HG02610 (cell line): Measurements from ENCODE around the gene TNFRSF1A.
A peak's percentile ranks its signal among the peaks of the same experiment; 100 is the strongest.

ENCODE experiments used
- ATAC-seq: cut with Tn5 transposase; IDR thresholded peaks from one replicate; pipeline ENCODE4 v1.9.1; 2021; ENCODE audit warnings: mild to moderate bottlenecking, moderate library complexity; ENCODE audit not compliant: unreplicated experiment

Gene TNFRSF1A

DNA sequence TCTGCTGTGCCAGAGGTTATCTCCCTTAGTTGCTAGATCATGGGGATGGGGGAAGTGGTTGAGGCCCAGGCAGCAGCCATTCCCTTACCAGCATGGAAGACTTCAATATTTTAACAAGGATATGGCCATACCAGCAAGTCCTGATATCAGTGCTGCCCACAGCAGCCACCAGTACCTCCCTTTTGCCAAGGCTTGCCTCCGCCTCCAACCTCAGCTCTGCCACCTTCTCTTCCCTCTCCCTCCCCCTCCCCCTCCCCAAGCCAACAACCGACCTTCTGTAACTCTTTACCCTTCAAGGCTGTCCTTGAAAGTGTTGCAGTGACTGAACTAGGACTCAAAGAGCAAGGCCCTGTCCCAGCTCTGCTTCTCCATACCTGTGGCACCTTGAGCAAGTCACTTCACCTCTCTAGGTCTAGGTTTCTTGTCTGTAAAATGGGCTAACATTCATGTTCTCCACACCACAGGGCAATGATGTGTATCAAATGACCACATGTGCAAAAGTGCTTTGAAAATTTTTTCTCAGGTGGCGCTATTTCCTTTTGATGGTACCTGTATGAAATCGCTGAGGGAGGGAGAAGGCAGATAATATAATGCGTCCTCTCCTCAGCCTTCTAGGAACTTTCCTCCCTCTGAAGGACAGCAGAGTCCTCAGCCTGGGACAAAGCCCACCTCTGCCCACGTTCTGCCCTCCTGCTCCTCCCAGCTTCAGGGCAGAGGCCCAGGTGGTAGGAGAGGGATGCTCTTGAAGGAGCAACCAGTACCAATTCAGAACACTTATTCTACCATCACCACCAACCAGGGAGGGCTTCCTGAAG is 16.7 kb downstream of the TNFRSF1A start:
- no peak for ATAC-seq

DNA sequence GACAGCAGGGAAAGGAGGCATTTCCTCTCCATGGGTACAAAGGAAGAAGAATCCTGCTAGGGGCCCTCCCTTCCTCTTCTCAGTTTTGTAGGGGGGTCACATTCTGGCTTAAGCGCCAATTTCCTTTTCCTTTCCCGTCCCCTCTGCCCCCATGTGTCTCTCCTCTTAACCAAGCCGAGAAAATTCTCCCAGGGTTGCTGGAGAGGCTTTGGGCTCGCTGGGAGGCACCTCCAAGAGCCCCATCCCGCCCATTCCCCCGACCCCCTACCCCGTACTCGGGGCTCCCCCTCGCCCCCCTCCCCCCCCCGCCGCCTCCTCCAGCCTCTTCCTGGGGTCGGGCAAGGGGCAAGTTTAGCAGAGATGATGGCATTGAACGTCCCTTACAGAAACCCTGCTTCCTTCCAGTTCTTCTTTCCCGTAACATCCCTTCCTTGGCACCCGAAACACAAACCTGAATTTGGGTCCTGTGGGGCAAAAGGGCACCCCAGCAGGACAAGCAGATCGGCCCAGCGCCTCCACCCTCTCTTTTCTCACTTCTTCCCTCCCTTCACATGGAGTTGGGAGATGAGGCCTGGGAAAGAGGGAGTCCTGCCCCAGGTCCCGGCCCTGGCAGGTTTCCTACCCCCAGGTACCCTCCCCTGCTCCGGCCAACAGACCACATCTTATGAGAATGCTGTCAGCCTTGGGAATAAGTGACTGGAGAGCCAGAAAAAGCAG is 17.7 kb downstream of the TNFRSF1A start:
- no peak for ATAC-seq

DNA sequence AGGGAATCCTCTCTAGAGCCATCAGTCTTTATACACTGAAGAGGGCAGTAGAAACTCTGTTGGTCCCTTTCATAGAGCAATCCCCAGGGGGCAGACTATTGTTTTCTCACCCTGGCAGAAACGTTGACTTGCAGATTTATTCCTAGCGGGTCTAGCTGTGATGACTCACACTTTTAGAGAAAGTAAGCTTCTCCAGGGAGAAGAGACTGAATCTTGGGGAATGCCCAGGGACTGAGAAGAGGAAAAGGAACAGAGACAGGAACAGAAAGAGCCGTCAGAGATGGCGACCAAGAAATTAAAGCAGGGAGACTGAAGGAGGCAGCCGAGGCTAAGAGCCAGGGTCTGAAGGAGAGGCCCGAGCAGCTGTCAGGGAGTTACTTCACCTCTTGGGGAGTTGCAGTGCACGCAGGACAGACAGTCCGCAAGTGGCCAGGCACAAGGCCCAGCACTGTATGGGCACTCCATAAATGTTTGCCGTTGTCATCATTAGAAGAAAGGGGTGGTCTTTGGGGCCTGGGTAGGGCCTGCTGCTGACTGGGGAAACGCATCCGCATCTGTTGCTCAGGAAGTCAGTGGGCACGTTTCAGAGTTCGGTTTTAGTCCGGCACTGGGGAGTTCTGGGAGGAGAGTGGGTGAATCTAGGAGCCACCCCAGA is 18.4 kb downstream of the TNFRSF1A start:
- ATAC-seq: peak; percentile 46

DNA sequence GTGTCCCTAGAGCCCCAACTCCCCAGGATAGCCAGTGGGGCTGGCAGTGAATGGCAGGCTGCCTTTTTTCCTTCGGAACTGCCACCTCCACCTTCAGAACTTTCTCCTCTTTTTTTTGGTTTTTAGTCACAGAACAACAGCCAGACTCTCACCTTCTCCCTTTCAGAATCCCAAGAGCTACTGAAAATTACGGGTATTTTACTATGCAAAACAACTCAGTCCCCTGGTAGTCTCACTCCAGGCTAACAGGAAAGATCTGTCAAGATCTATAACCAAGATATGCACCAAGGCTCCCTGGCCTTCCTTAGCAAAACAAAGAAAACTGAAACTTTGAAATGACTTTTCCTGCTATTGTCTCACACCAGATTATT is 18.9 kb downstream of the TNFRSF1A start:
- ATAC-seq: peak; percentile 34

DNA sequence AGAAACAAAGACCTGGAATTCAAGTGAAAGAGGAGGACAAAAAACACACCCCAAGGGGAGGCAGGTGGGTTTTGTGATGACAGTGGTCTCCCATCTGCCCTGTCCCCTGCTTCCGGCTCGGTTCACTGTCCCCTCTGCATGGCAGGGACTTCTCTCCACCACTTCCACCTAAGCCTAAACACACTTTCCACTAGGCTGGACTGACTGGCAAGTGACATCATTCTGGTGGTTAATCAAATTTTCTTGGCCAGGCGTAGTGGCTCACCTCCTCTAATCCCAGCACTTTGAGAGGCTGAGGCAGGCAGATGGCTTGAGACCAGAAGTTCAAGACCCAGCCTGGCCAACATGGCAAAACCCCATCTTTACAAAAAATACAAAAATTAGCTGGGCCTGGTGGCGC is 19.5 kb downstream of the TNFRSF1A start:
- ATAC-seq: no peak

DNA sequence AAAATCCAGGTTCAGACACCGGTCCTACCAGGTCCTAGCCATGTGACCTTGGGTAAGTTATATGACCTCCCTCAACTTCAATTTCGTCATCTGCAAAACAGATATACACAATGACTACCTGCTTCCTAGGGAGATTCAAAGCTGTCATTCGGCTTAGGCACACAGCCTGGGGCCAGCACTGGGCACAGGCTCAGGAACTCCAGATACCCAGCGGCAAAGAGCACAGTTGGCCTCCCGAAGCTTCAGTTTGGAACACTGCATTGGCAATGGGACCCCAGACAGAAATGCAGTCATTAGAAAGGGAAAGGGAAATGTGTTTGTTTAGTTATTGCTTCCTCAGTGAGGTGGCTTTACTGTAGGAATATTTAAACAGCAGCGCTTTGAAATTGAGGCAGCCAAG is 20.0 kb downstream of the TNFRSF1A start:
- no peak for ATAC-seq

DNA sequence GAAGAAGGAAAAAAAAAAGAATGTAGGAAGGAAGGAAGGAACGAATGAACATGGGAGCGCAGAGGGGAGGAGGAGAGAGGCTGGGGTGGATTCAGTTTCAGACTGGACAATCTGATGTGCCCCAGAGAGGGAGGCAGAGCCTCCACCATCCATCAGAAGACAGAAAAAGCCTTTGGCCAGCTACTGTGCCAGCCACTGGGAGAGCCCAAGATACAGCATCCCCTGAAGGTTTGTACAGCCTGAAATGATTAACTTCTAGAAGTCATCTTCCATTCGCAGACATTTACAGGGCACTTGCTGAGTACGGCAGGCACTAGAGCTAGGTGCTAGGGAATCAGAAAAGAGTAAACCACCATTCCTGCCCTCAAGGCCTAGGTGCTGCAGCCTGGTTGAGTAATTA is 22.4 kb downstream of the TNFRSF1A start:
- no peak for ATAC-seq

DNA sequence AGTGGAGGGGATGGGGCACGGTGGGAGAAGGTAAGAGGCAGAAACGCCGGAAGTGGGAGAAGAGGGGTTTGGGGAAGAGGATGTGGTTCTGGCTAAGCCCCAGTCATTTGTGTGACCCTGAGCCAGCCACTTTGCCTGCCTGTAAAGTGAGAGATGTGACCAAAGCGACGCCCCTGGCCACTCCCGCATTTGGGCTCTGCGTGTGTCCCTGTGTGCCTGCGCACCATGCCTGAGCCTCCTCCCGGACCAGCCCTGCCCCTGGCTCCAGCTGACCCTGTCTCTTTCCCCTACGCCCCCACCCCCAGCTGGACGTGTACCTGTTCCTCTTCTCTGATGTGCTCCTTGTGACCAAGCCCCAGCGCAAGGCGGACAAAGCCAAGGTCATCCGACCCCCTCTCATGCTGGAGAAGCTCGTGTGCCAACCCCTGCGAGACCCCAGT is 23.4 kb downstream of the TNFRSF1A start:
- ATAC-seq: no peak

DNA sequence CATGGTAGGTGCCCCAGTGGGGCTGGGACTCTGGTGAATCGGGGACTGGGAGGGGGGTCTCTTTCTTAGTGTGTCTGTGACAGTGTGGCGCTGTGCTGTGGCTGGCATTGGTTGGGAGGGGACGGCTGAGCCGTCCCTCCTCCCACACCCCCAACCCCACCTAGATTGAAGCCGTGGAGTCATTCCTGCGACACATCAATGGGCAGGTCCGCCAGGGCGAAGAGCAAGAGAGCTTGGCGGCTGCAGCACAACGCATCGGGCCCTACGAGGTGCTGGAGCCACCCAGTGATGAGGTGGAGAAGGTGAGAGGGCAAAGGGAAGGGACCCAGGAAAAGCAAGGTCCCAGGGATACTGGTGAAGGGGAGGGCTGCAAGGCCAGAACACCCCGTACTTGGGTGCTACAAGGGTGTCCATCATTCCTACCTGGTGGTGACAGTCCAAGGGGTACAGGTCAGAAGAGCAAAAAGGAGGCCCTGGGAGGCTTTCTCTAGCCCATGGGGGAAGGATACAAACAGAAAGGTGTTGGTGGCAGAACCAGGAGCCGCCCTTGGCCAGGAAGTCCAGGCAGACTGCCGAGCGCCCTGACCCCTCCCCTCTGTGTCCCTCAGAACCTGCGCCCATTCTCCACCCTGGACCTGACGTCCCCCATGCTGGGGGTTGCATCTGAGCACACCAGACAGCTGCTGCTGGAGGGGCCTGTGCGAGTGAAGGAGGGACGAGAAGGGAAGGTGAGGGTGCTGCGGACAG is 24.0 kb downstream of the TNFRSF1A start:
- ATAC-seq: no peak

DNA sequence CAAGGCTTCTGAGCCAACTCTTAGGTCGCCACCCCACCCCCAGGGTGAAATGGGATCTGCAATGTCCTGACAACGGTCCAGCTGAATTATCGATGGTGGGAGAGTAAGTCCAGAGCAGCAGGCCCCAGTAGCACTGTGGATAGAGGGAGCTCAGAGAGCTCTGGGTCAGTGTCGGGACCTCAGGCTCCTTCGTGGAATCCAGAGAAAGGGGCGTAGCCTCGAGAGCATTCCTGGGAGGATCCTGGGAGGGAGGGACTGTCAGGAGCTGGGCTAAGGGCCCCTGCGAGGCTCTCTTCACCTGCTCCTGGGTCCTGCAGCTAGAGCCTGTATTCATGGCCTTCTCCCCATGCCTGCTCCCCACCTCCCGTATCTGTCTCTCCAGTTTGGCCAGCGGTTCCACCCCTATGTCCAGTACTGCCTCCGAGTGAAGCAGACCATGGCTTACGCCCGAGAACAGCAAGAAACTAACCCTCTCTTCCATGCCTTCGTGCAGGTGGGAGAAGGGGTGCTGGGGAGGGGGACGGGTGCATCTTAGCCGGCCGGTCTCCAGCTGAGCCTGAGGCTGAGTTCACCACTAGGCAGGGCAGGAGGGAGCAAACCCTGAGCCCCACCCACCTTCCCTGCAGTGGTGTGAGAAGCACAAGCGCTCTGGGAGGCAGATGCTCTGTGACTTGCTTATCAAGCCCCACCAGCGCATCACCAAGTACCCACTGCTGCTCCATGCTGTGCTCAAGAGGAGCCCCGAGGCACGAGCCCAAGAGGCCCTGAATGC is 24.8 kb downstream of the TNFRSF1A start:
- ATAC-seq: no peak

DNA sequence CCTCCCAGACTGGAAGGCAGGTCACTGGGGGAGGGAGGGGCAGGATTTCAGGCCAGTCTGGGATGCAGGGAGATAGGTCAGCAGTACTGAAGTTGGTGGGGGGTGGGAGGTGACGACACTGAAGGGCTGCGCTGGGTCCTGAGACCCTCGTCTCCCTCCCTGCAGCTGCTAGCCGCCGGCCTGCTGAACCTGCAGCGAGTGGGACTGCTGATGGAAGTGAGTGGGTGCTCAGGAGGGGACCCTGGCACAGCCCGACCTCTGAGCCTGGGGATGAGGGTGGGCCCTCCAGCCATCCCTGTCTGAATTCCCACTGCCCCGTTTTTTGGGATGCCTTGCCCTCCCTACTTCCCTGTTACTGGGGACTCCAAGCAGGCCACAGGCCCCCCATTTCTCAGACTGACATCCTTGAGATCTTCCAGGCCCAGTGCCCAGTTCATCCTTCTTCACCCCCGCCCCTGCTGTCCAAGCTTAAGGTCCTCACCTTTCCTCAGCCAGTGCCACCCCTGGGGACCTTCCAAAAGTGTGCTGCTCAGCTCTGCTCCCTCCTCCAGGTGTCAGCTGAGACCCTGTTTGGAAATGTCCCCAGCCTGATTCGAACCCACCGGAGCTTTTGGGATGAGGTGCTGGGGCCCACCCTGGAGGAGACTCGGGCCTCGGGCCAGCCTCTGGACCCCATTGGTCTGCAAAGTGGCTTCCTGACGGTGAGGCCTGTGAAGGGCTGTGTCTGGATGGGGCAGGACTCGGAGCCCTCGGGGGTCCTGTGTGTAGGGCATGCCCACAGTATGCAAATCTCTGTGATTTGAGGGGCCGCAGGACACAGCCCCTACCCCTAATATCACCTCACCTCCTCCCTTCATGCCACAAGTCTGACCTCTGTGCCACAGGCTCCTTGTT is 25.9 kb downstream of the TNFRSF1A start:
- no peak for ATAC-seq

DNA sequence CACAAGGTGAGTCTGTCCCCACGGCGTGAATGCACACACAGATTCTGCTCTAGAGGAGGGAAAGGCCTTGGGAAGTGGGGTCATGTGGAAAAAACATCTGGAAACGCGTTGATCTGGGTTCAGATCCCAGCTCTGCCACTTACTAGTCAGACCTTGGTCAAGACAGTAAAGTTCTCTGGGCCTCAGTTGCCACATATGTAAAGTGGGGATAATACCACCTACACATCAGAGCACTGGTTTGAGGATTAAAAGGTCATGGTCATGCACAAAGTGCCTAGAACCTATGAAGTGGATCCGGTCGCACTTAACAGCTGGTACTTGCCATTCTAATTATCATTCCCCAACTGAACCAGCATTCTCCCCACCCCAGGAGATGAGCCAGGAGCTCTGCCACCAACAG is 26.7 kb downstream of the TNFRSF1A start:
- ATAC-seq: no peak

DNA sequence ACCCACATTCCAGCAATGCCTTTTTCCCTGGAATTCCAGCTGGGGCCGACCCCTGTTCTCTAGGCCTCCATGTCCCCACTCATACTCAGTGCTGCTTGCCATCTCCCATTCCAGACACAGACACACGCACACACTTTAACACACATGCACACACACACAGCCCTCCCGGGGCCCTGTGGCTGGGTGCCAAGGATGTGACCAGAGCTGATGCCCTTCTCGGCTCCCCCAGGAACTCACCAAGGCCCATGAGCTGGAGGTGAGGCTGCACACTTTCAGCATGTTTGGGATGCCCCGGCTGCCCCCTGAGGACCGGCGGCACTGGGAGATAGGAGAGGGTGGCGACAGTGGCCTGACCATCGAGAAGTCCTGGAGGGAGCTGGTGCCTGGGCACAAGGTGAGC is 27.1 kb downstream of the TNFRSF1A start:
- ATAC-seq: no peak

DNA sequence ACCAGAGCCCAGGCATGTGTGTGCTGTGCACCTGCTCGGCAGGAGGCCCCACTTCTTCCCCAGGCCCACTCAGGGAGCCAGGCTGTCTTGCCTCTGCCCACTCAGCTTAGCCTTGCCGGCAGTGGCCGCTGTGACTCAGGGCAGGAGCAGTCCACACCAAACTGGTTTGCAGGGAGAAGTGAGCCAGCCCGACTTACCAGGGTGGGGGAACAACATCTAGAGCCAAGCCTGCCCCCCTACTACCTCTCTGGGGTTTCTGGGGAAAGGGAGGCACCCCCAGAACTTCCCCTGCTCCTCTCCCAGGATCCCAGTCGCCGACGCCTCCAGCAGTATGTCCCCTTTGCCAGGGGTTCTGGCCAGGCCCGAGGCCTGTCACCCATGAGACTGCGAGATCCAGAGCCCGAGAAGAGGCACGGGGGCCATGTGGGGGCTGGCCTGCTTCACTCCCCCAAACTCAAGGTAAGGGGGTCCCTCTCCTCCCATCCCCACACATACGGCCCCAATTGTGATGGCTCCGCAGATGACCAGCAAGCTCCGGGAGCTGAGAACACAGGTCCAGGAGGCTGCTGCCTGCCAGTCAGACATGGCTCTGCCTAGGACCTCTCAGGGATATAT is 28.4 kb downstream of the TNFRSF1A start:
- ATAC-seq: no peak

DNA sequence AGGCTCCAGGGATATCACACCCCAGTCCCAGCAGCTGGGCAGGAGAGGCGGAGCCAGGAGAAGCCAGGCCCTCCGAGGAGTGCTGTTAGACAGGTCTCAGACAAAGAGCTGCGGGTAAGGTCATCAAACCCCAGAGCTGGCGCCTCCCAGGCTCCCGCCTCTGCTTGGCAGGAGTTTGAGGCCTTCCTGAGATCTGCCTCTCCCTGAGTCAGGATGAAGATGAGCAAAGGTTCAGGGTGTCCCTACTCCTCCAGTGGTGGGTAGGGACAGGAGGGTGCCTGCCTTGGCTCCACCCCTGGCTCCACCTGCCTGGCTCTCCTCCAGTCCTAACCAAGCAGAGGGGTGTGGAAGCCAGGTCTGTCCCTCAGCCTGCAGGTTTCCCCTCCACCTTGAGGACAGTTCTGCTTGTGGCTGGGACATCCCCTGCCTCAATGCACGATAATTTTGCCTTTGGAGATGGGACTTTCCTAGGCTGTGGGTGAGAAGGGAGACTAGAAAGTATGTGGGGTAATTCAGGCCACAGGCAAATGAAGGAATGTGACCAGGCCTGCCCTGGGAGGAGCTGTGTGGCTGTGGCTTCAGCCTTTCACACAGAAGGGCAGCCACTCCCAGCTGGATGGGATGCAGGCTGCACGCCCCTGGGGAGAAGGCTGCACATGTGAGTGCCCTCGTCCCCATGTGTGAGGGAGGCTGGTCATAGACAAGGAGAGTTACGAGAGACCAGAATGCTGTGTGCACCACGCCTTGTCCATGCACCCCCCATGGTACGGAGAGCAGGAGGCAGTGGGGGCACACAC is 29.1 kb downstream of the TNFRSF1A start:
- peak; percentile 75 for ATAC-seq

DNA sequence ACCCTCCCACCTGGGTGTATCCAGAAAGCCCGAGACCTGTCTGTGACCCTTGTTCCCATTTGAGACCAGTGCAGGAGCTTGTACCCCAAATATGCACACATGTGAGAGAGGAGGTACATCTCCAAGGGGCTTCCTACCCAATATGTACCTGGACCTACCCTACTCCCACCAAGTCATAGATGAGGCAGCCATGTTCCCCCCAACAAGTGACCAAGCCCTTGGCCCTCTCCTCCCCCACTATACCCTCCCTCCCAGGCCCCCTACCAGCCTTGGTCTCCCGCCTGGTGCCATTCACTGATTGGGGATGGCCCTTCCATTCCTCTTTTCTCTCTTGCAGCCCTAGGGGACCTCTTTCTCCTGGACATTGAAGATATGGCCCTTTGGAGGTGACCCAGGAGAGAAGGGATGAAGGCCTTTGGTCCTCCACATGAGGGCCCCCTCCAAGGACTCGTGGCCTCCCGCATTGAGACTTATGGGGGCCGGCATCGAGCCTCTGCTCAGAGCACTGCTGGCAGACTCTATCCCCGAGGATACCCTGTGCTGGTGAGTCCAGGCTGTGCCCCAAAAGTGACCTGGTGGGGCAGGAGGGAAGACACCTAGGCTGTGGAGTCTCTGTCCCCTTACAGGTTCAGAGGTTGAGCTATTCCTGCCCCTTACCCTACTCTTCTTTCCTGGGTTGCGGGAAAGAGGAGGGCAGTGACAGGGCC is 29.9 kb downstream of the TNFRSF1A start:
- ATAC-seq: no peak

DNA sequence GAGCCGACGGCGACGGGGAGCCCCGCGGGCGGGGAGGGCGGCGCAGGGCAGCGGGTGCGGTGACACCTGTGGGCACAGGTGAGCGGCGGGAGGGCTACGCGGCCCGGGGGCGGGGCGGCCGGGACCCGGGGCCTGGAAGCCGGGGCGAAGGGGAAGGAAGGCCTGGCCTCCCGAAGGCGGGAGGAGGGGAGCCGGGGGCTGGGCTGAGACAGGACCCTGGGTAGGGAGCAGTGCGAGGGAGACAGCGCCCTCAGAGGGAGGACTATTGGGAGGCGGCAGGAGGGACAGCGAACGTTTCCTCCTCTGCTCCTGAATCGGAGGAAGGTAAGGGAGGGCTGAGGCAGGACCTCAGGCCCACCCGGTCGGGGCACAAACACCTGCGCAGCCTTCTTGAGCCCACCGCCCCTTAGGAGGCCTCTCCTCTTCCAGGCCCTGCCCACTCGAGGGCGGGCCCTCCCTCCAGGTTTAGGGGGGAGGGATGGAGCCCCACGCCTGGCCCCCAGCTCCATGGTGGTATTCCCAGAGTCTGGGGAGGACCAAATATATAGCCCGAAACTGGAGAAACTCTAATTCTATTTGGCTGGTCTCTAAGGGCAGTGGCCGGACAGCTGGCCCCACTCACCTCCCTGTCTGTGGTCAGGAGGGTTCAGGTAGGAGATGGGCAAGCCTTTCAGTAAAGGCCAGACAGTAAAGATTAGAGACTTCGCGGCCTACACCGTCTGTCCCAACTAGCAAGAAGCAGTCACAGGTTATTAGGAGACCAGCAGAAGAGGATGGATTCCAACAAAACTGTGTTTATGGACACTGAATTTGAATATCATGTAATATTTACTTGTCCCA is 30.9 kb downstream of the TNFRSF1A start:
- no peak for ATAC-seq
